ENCODE measurements around the gene STK32B. TPM values are rescaled to one million over a fixed set of nuclear protein-coding genes. Genes with fewer than 3 reads are reported as not detected.
"Not testable (repeated sequence)": the region's sequence is repeated elsewhere in the genome, so short reads cannot be mapped to it uniquely, and the experiment has no call there.

STK32B gene
- total RNA-seq, 4 donors from 2014 or later: 0.09 to 3.2 (median 0.38) TPM; not detected in 1

- no peaks in the 10 kb centered on the region for H3K36me3 ChIP-seq
- no peak for DNase-seq
- H3K4me3 ChIP-seq: no peak overlapping the region
- 55 to 70% methylated on average over 4 of the region's 4 CpGs for WGBS, 2 donors
- no peaks in the 10 kb centered on the region for H3K9me3 ChIP-seq
- H3K27me3 ChIP-seq: no peaks in the 10 kb centered on the region
- no peak for TF ChIP-seq CTCF (IDR thresholded peaks at IDR 0.05)
- no peak for TF ChIP-seq POLR2A (IDR thresholded peaks at IDR 0.05)
- H3K27ac ChIP-seq: no peak overlapping the region
- intact Hi-C loops (cut with DNase I): no loop called here
- no peaks in the 10 kb centered on the region for H3K4me1 ChIP-seq
Observed at GRCh38 chr4:5238173-5238572, 186.9 kb downstream of the STK32B start.

GRCh38 chr4:5247061-5247460 is 195.8 kb downstream of the STK32B start:
- H3K27ac ChIP-seq; H3K4me1 ChIP-seq; H3K9me3 ChIP-seq; intact Hi-C loops (cut with DNase I); H3K4me3 ChIP-seq; H3K36me3 ChIP-seq; DNase-seq; H3K27me3 ChIP-seq: not testable (repeated sequence)
- WGBS, 2 donors: 72 to 80% methylated on average over 3 to 7 of the region's 7 CpGs

- Histone ChIP-seq H3K4me1 (no peaks in the 10 kb centered on the region), H3K4me3 (no peak overlapping the region), H3K36me3 (no peaks in the 10 kb centered on the region), H3K27ac (no peak overlapping the region), H3K27me3 (no peaks in the 10 kb centered on the region), H3K9me3 (no peaks in the 10 kb centered on the region)
- 87 to 100% methylated on average over 1 of the region's 1 CpG for WGBS, 2 donors
- TF ChIP-seq POLR2A (IDR thresholded peaks at IDR 0.05) (no peak), CTCF (IDR thresholded peaks at IDR 0.05) (no peak)
- intact Hi-C loops (cut with DNase I): no loop called here
- DNase-seq: no peak
Observed at GRCh38 chr4:5247735-5248134, 196.5 kb downstream of the STK32B start.

- WGBS, 2 donors: 52 to 63% methylated on average over 2 of the region's 2 CpGs
- intact Hi-C loops (cut with DNase I): no loop called here
Observed at GRCh38 chr4:5249727-5250126, 198.4 kb downstream of the STK32B start.

GRCh38 chr4:5250536-5250935 is 199.3 kb downstream of the STK32B start:
- H3K27me3 ChIP-seq; H3K36me3 ChIP-seq; DNase-seq; H3K9me3 ChIP-seq; H3K4me3 ChIP-seq; H3K27ac ChIP-seq; H3K4me1 ChIP-seq; intact Hi-C loops (cut with DNase I): not testable (repeated sequence)
- 75 to 82% methylated on average over 5 of the region's 5 CpGs for whole genome bisulfite sequencing, 2 donors

More at GRCh38 chr4:5249727-5250126, 198.4 kb downstream of the STK32B start:
- no peak overlapping the region for H3K4me3 ChIP-seq
- no peak overlapping the region for H3K27ac ChIP-seq
- no peaks in the 10 kb centered on the region for H3K4me1 ChIP-seq
- no peak for DNase-seq
- H3K36me3 ChIP-seq: no peaks in the 10 kb centered on the region
- no peaks in the 10 kb centered on the region for H3K27me3 ChIP-seq
- no peaks in the 10 kb centered on the region for H3K9me3 ChIP-seq
- no peak for TF ChIP-seq CTCF (IDR thresholded peaks at IDR 0.05)
- TF ChIP-seq POLR2A (IDR thresholded peaks at IDR 0.05): no peak

GRCh38 chr4:5256421-5256820 is 205.1 kb downstream of the STK32B start:
- Histone ChIP-seq H3K36me3 (no peaks in the 10 kb centered on the region), H3K4me3 (no peak overlapping the region), H3K9me3 (no peaks in the 10 kb centered on the region), H3K27ac (no peak overlapping the region), H3K4me1 (no peaks in the 10 kb centered on the region), H3K27me3 (no peaks in the 10 kb centered on the region)
- TF ChIP-seq CTCF (IDR thresholded peaks at IDR 0.05): no peak
- TF ChIP-seq POLR2A (IDR thresholded peaks at IDR 0.05): no peak
- intact Hi-C loops (cut with DNase I): no loop called here
- no peak for DNase-seq
- WGBS, 2 donors: 52 to 78% methylated on average over 4 of the region's 4 CpGs
